BJ (cell line): ENCODE data around the gene HMGA1. TPM values are rescaled to one million over a fixed set of nuclear protein-coding genes. Genes with fewer than 3 reads are reported as not detected.
"Not testable (repeated sequence)": the region's sequence is repeated elsewhere in the genome, so short reads cannot be mapped to it uniquely, and the experiment has no call there.

Experiments used
- CTCF ChIA-PET: fragments of 350-600 bp; formaldehyde crosslinking; extraction: SDS; loops from one replicate; lab custom pipeline; 2021; ENCODE audit warnings: antibody characterized with exemption, inconsistent platforms; lab: Yijun Ruan, JAX
- POLR2A ChIA-PET: fragments of 300-600 bp; sonication (Branson Sonifier 250); formaldehyde crosslinking; extraction: SDS; loops from one replicate; lab custom pipeline; 2021; ENCODE audit warnings: antibody characterized with exemption; lab: Charles Lee
- DNase-seq: peaks from one replicate; pipeline ENCODE4 v3.0.0-alpha.2; 2011; ENCODE audit warnings: low read depth
- H3K27me3 ChIP-seq: 2 replicates; pipeline ENCODE4 v1.6.0; 2011; ENCODE audit warnings: low read length; ENCODE audit not compliant: control insufficient read depth, insufficient read depth
- H3K36me3 ChIP-seq: 2 replicates; pipeline ENCODE4 v1.5.1; 2011; ENCODE audit warnings: low read length; ENCODE audit not compliant: control insufficient read depth, insufficient read depth
- H3K4me3 ChIP-seq: 2 replicates; pipeline ENCODE4 v1.5.1; 2011; ENCODE audit warnings: low read depth, mild to moderate bottlenecking, control low read depth, low read length
- CTCF ChIP-seq: IDR thresholded peaks from 2 replicates; pipeline ENCODE4 v1.5.1; 2011; ENCODE audit warnings: low read depth, mild to moderate bottlenecking, control low read depth, inconsistent platforms, low read length, moderate library complexity; ENCODE audit not compliant: insufficient read depth
- polyA plus RNA-seq: library from polyadenylated mRNA; depleted of rRNA; stranded (reverse); fragments of >200 nt; gene quantifications from 2 replicates; pipeline ENCODE4 v1.2.3, GENCODE V29; 2011

HMGA1 gene
- polyA plus RNA-seq, 1 experiment = 168 TPM

GRCh38 chr6:34241351-34242215, 4.9 kb downstream of the HMGA1 start:
- Histone ChIP-seq H3K36me3 (peaks cover 5% of the 10 kb centered on the region), H3K4me3 (no peak overlapping the region), H3K27me3 (no peaks in the 10 kb centered on the region)
- DNase-seq = no peak
- ChIA-PET POLR2A (no interaction called here), CTCF (no interaction called here)
- TF ChIP-seq CTCF = no peak

DNA sequence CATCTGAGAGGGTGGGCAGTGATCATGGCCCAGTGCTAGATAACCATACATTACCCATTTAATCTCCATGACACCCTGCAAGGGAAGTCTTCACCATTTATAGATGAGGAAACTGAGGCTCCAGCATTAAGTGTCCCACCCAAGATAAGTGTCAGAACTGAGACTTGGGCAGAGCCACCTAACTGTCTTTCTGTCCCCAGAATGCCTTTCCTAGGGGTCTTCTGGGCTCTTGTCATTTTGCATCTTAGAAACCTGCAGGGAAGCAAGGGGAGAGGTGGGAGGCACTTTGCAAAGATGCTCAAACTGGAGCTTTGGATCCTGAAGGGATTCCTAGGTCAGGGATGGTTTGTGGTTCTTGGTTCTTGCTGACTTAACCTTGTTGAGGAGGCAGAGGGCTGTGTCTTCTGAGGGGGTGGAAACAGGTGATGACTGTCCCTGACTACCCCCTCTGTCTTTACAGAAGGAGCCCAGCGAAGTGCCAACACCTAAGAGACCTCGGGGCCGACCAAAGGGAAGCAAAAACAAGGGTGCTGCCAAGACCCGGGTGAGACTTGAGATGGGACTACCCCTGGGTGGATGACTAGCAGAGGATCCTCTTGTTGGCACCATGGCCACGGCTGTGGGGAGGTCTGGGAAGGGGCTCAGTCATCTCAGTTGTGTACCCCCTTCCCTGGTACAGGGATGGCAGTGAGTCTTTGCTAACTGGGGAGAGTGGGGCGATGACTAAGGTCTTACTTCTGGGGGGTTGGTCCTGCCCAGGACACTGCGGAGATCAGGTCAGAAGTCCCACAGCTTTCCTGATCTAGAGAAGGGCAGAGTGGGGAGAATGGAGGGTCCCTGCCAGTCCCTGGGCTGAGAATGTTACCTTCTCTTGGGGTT, 5.8 kb downstream of the HMGA1 start:
- Histone ChIP-seq H3K27me3 (no peaks in the 10 kb centered on the region), H3K4me3 (no peak overlapping the region), H3K36me3 (peaks cover 5% of the 10 kb centered on the region)
- ChIA-PET CTCF (interaction anchor here (0.9 to 2.6 kb wide), 2 partner anchors 12 to 46 kb away, joined by 3 to 9 read pairs; no protein-coding TSS in a partner anchor), POLR2A (no interaction called here)
- DNase-seq = no peak
- TF ChIP-seq CTCF = no peak

GRCh38 chr6:34243131-34243771, 6.6 kb downstream of the HMGA1 start:
- no peak for TF ChIP-seq CTCF
- ChIA-PET CTCF (interaction anchor here (0.9 to 2.6 kb wide), 4 partner anchors 13 to 172 kb away, joined by 3 to 9 read pairs (median 4); no protein-coding TSS in a partner anchor), POLR2A (no interaction called here)
- H3K27me3 ChIP-seq = no peaks in the 10 kb centered on the region
- DNase-seq = no peak
- H3K36me3 ChIP-seq = peaks cover 5% of the 10 kb centered on the region
- H3K4me3 ChIP-seq = no peak overlapping the region

DNA sequence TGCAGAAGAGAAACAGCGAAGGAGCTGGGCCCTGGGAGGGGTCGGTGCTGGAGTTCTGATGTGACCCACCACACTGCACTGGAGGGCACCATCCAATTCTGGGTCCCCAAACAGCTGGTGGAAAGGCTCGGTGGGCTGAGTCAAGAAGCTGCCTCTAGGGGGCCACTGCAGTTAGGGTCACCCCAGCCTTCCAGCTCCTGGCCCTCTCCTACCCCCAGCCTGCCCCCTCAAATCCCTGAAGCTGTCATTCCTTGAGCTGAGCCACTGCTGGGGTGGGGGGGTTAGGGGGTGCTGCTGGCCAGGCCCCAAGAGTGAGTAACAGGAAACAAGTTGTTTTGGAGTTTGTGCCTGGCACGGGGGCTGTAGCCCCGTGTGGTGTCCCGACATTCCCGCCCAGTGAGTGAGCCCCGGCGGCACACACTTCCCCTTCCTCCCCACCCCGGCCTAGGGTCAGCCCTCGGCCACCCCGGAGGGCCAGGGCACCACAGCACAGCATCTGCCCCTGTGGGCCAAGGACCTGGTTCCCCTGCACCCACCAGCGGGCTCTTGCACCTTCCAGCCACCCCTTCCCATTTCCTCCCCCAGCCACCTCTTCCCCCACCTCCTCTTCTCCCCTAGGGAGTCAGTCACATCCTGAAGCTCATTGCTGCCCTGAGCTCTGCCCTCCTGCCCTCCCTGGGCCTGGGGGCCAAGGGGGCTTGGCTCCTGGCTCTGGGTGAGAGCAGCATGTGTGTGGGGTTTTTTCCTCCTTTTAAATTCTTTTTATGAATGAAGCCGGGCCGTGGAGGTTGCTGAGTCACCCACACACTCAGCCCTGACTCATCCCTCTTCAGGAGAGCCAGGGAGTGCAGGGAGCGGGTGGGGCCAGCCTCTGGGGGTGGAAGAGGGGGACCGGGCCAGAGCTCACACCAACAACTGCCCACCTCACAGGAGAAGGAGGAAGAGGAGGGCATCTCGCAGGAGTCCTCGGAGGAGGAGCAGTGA, 7.5 kb downstream of the HMGA1 start:
- TF ChIP-seq CTCF = peak; percentile 62
- CTCF ChIA-PET = interaction anchor here (0.6 to 2.6 kb wide), 11 partner anchors 12 to 172 kb away, joined by 3 to 9 read pairs (median 3); no protein-coding TSS in a partner anchor
- Histone ChIP-seq H3K4me3 (no peak overlapping the region), H3K36me3 (peaks cover 5% of the 10 kb centered on the region), H3K27me3 (no peaks in the 10 kb centered on the region)
- peak; percentile 65 for DNase-seq
- POLR2A ChIA-PET = no interaction called here

- H3K27me3 ChIP-seq, POLR2A ChIA-PET, H3K36me3 ChIP-seq, DNase-seq, H3K4me3 ChIP-seq: not testable (repeated sequence)
- CTCF ChIA-PET = interaction anchor here (0.6 to 1.6 kb wide), 8 partner anchors 13 to 171 kb away, joined by 3 to 4 read pairs (median 3); no protein-coding TSS in a partner anchor
Observed at GRCh38 chr6:34245032-34245760, 8.5 kb downstream of the HMGA1 start.

DNA sequence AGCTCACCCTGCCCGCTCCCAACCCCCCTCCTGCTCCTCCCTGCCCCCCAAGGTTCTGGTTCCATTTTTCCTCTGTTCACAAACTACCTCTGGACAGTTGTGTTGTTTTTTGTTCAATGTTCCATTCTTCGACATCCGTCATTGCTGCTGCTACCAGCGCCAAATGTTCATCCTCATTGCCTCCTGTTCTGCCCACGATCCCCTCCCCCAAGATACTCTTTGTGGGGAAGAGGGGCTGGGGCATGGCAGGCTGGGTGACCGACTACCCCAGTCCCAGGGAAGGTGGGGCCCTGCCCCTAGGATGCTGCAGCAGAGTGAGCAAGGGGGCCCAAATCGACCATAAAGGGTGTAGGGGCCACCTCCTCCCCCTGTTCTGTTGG, 9.1 kb downstream of the HMGA1 start:
- POLR2A ChIA-PET, DNase-seq, H3K27me3 ChIP-seq, H3K36me3 ChIP-seq, H3K4me3 ChIP-seq: not testable (repeated sequence)
- CTCF ChIA-PET = interaction anchor here (1.0 to 2.8 kb wide), 3 partner anchors 9 to 49 kb away, joined by 3 to 11 read pairs (median 4); partner anchors contain the start of gene HMGA1
